LNCaP clone FGC (cell line): ENCODE results near the gene SPNS2.

Source experiments
- DNase-seq: peaks from one replicate; pipeline ENCODE4 v3.0.0-alpha.2; 2011; ENCODE audit warnings: low read depth
- H3K4me3 ChIP-seq: 2 replicates; pipeline ENCODE4 v1.5.1; 2011; ENCODE audit warnings: mild to moderate bottlenecking, low read depth, low read length, control low read depth
- TF ChIP-seq, protein P1 (sequence below): IDR thresholded peaks from 2 replicates; pipeline ENCODE4 v1.5.1; 2012; ENCODE audit warnings: mild to moderate bottlenecking; ENCODE audit not compliant: control insufficient read depth, insufficient read depth; ENCODE audit errors: extremely low read depth

The SPNS2 gene

DNA sequence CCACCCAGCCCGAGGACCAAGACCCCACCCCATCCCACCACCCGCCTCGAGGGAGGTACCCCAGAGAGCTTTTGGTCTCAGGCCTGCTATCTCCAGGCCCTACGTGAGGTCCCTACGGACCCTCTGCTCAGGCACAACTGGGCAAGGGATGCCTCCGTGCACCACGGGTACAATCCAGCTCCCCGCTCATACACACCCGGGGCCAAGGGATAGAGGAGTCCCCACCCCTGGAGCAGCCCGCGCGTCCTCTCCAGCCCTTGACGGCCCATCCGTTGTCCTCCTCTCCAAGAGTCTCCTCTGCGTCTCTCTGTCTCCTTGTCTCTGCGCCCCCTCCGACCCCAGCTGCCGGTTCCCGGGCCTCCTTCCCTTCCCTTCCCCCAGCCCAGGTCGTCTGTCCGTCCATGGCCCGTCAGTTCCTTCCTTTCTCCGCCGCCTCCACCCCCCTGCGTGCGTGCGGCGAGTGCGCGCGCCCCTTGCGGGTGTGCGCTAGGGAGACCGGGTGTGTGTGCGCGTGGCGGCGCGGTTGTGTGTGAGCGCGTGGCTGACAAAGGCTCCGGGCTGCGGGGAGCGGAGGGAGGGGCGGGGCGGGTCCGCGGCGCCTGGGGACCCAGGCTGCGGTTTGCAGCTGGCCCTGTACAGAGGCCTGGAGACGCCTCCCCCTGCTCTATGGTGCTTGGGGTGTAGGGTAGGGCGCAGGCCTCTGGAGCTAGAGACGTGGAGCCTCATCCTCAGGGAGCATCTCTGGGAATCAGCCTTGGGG lies 930 bp downstream of the SPNS2 start:
- H3K4me3 ChIP-seq, result no peak overlapping the region
- no peak for DNase-seq
- TF ChIP-seq, protein P1, sequence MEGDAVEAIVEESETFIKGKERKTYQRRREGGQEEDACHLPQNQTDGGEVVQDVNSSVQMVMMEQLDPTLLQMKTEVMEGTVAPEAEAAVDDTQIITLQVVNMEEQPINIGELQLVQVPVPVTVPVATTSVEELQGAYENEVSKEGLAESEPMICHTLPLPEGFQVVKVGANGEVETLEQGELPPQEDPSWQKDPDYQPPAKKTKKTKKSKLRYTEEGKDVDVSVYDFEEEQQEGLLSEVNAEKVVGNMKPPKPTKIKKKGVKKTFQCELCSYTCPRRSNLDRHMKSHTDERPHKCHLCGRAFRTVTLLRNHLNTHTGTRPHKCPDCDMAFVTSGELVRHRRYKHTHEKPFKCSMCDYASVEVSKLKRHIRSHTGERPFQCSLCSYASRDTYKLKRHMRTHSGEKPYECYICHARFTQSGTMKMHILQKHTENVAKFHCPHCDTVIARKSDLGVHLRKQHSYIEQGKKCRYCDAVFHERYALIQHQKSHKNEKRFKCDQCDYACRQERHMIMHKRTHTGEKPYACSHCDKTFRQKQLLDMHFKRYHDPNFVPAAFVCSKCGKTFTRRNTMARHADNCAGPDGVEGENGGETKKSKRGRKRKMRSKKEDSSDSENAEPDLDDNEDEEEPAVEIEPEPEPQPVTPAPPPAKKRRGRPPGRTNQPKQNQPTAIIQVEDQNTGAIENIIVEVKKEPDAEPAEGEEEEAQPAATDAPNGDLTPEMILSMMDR, result no peak

DNA sequence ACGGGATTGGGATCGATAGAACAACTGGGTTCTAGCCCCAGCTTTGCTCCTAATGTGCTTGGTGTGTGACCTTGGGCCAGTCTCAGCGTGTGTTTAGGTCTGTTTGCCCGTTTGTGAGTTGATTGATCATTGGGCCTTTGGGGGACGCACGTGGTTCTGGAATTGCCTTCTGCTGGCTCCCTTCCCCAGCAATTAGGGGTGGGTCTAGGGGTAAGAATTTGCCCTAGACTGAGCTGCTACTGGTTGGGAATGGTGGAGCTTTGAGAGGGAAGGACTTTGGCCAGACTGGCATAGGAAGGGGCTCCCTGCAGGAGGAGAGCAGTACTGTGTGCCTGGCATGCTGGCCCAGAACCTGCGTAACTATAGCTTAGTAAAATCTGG lies 1.5 kb downstream of the SPNS2 start:
- no peak for DNase-seq
- H3K4me3 ChIP-seq, result no peak overlapping the region
- TF ChIP-seq, protein P1, result no peak

DNA sequence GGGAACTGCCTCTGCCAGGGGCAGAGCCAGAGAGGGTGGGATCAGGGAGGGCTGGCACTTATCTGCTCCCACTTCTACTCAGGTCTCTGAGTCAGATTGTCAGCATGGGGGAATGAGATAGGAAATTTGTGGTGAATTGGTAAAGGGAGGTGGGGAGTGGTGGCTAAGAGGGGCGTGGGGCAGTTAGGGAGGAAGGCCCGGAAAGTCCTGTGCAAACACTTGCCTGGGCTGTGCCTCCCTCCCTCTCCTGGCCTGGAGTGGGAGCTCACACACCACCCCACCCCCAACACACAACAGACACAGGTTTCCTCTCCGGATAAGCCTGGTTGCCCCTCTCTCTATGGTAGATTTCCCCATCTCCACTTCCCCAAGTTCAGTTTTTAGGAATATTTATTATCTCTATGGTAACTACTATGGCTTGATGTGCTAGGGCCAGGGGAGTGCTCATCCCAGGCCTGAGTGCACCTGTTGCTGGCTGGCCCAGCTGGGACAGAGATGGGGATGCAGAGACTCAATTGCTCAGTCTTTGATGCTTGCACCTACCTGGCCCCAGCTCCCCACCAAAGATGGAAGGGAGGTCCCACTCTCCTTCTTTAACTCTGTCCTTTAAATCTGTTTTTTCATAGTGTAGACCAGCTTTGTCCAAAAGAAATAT lies 2.7 kb downstream of the SPNS2 start:
- no peak for DNase-seq
- TF ChIP-seq, protein P1, result no peak
- no peak overlapping the region for H3K4me3 ChIP-seq

DNA sequence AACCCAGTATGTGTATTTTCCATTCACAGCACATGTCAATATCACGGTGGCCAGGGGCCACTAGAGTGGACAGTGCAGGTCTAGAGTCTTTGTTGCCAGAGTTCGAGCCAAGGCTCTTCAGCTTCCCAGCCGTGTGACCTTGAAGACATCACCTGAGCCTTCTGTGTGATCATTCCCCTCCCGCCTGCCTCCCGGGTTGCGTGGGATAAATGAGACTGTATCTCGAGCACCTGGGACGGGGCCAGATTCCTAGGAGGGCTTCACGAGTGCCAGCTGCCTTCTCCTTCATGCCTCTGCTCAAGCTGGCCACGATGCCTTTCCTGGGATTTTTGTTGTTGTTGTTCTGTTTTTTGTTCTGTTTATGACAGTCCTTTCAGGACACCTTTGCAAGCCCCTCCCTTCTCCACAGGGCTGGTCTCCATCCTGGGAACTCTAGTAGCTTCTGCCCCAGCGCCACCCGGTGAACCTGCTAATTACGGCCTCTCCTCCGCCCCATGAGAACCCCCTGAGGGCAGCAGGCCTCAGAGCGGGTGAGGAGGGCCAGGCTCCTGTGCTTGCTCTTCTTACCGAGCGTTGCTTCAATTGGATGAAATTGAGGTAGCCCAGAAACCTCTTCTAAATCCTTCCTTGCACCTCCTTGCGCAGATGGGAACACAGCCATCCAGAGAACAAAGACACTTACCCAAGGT lies 3.9 kb downstream of the SPNS2 start:
- DNase-seq, result no peak
- TF ChIP-seq, protein P1, result no peak
- no peak overlapping the region for H3K4me3 ChIP-seq

DNA sequence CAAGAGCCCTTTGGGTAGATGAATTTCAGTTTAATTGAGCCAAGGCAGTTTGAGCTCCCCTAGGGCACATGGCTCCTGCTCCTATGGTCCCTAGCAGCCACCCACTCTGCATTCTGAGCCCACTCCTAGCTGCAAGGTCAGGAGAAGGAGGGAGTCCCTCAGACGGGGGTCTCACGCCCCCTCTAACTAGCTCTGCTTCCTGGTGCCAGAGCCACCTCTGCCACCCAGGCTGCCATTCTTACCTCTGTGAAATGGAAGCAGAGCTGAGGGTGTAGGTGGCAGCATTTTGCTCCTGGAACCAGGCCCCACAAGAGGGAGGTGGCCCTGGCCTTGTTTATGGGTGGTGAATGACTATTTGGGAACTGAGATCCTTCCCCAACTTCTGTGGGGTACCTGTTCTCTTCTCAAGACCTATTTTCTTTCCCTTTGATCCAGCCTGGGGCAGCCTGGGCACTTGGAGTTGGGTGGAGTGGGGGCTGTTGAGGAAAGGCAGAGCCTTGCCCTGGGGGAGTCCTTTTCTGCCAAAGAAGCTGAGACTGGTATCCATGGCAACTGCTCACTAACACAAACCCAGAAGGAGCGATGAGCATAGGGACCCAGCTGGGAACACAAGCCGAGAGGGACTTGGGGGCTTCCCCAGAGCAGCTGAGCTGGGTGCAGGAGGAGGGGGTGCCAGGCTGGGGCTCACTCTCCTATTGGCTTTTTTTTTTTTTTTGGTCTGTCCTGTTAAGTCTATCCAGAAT lies 4.8 kb downstream of the SPNS2 start:
- TF ChIP-seq, protein P1, result no peak
- DNase-seq, result no peak
- no peak overlapping the region for H3K4me3 ChIP-seq

DNA sequence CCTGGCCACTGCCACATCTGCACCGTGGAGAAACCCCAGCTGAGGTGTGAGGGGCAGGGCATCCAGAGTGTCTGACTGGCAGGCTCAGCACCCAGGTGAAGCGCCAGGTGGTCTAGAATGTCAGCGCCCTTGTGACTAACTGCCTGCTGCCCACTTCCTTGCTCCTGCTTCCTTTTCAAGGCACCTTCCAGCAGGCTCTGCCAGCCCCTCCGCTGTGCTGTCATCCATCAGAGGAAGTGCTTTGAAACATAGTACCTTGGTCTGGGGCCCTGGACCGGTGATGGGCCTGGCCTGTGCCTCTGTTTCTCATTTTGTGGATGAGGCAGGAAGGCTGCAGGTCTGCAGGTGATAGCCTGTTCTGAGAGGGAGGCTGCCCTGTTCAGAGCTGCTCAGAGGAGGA lies 5.5 kb downstream of the SPNS2 start:
- no peak for DNase-seq
- TF ChIP-seq, protein P1, result no peak
- no peak overlapping the region for H3K4me3 ChIP-seq
